ENCODE results near the gene TBL3.
A peak's percentile ranks its signal among the peaks of the same experiment; 100 is the strongest.

DNA sequence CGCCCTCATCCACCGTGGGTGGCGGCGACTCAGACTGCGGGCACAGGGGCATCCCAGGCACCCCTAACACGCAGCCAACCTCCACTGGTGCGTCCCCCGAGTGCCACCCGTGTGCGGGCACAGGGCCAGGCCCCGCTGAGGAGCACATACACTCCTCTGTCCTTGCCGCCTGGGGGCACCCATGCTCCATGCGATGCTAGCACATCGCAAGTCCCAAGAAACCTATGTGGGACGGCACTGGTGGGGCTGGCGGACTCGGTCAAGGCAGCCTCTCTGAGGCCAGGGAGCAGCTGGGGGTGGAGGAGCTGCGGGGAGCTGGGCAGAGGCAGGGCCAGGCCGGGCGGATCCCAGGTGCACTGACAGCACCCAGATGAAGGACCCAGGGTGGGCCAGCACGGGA is 33.8 kb downstream of the TBL3 start:
- TF ChIP-seq CTCF (IDR thresholded peaks at IDR 0.05), result peak in 2 of 6 experiments; percentile 23 to 49
- no peak for TF ChIP-seq EP300 (IDR thresholded peaks at IDR 0.05)
- no peak for TF ChIP-seq POLR2A (IDR thresholded peaks at IDR 0.05)
- TF ChIP-seq POLR2AphosphoS5 (IDR thresholded peaks at IDR 0.05), result no peak

Data from upper lobe of left lung (tissue), 4 donors.